Body of pancreas (tissue), 4 donors: Measurements from ENCODE around the gene CYFIP1.

Experiments used
- POLR2A ChIP-seq, 3 donors: fragments of 450-650 bp; IDR thresholded peaks; one replicate each; pipeline ENCODE4 v1.6.1; 2016; ENCODE audit warnings: antibody characterized with exemption in 3 of 3, mild to moderate bottlenecking in 2 of 3
- TF ChIP-seq, protein P1 (sequence below), 7 experiments: fragments of 450-650 bp in 4 of 7; fragments of 200-600 bp in 3 of 7; sonication (generic) in 3 of 7; IDR thresholded peaks; one replicate each; pipeline ENCODE4 v1.5.1; 2016 to 2019; ENCODE audit warnings: antibody characterized with exemption in 7 of 7

- TF ChIP-seq, protein P1, sequence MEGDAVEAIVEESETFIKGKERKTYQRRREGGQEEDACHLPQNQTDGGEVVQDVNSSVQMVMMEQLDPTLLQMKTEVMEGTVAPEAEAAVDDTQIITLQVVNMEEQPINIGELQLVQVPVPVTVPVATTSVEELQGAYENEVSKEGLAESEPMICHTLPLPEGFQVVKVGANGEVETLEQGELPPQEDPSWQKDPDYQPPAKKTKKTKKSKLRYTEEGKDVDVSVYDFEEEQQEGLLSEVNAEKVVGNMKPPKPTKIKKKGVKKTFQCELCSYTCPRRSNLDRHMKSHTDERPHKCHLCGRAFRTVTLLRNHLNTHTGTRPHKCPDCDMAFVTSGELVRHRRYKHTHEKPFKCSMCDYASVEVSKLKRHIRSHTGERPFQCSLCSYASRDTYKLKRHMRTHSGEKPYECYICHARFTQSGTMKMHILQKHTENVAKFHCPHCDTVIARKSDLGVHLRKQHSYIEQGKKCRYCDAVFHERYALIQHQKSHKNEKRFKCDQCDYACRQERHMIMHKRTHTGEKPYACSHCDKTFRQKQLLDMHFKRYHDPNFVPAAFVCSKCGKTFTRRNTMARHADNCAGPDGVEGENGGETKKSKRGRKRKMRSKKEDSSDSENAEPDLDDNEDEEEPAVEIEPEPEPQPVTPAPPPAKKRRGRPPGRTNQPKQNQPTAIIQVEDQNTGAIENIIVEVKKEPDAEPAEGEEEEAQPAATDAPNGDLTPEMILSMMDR (IDR thresholded peaks at IDR 0.05) = no peak
- TF ChIP-seq POLR2A (IDR thresholded peaks at IDR 0.05) = no peak
Observed at GRCh38 chr15:22992024-22992326, 11.8 kb upstream of the CYFIP1 start.
